B cell (primary cell): Measurements from ENCODE around the gene TLX3.

Experiments used
- EZH2 ChIP-seq: IDR thresholded peaks from 2 replicates; pipeline ENCODE4 v1.6.1; 2012; ENCODE audit warnings: borderline replicate concordance, low read depth, mild to moderate bottlenecking, moderate library complexity, low read length; ENCODE audit not compliant: insufficient read depth, poor library complexity, severe bottlenecking
- TF ChIP-seq, protein P1 (sequence below): fragments of 200-600 bp; IDR thresholded peaks from one replicate; pipeline ENCODE4 v1.8.0; 2022; ENCODE audit warnings: antibody characterized with exemption, mild to moderate bottlenecking

DNA sequence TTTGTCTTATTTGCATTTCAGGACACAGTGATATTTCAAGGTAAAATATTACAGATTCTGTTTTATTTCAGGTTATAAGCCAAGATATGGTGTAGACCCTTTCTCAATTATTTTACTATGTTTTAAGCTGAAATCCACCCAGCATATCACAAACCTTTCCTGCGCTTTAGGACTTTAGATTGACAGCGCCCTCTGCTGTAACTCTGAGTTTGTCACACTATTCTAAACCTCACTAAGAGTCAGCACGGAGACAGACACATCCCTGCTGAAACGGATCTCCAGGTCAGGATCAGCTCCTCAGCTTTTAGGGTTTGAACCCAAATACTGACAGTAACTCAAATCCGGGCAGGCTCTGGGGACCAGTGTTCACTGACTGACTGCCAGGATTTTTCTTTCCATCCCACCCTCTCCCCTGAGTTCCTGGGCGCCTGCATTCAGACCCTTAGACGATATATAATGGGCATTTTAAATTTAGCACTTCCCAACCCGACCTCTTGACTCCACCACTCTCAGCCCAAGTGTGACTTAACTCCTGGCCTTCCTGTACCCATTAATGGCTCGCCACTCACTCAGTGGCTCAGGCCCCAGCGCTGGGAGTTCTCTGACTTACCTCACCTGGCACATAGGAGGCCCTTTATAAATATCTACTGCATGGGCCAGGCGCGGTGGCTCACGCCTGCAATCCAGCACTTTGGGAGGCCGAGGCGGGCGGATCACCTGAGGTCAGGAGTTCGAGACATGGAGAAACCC is 33.5 kb downstream of the TLX3 start:
- no peak for TF ChIP-seq EZH2
- TF ChIP-seq, protein P1, sequence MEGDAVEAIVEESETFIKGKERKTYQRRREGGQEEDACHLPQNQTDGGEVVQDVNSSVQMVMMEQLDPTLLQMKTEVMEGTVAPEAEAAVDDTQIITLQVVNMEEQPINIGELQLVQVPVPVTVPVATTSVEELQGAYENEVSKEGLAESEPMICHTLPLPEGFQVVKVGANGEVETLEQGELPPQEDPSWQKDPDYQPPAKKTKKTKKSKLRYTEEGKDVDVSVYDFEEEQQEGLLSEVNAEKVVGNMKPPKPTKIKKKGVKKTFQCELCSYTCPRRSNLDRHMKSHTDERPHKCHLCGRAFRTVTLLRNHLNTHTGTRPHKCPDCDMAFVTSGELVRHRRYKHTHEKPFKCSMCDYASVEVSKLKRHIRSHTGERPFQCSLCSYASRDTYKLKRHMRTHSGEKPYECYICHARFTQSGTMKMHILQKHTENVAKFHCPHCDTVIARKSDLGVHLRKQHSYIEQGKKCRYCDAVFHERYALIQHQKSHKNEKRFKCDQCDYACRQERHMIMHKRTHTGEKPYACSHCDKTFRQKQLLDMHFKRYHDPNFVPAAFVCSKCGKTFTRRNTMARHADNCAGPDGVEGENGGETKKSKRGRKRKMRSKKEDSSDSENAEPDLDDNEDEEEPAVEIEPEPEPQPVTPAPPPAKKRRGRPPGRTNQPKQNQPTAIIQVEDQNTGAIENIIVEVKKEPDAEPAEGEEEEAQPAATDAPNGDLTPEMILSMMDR: peak; percentile 45
